NCI-H1694 (cell line): ENCODE results near the gene TCERG1L.

Experiments
- DNase-seq: peaks from one replicate; lab custom pipeline; 2025; lab: John Stamatoyannopoulos, UW

The TCERG1L gene

GRCh38 chr10:131316321-131317075 is 5.0 kb upstream of the TCERG1L start:
- no peak for DNase-seq

GRCh38 chr10:131315344-131315743 is 3.8 kb upstream of the TCERG1L start:
- no peak for DNase-seq

- DNase-seq: no peak
Measured at GRCh38 chr10:131314799-131315198, 3.3 kb upstream of the TCERG1L start.

GRCh38 chr10:131314148-131314547 is 2.6 kb upstream of the TCERG1L start:
- no peak for DNase-seq

- no peak for DNase-seq
Measured at GRCh38 chr10:131313377-131313776, 1.9 kb upstream of the TCERG1L start.

GRCh38 chr10:131312478-131312836 is 936 bp upstream of the TCERG1L start:
- peak; percentile 2 for DNase-seq

- DNase-seq: no peak
Measured at GRCh38 chr10:131311402-131311660, 190 bp downstream of the TCERG1L start.

GRCh38 chr10:131310551-131311401 is 745 bp downstream of the TCERG1L start:
- no peak for DNase-seq

GRCh38 chr10:131310142-131310541 is 1.4 kb downstream of the TCERG1L start:
- DNase-seq: no peak

- no peak for DNase-seq
Measured at GRCh38 chr10:131300508-131300907, 11.0 kb downstream of the TCERG1L start.

- no peak for DNase-seq
Measured at GRCh38 chr10:131290781-131291180, 20.7 kb downstream of the TCERG1L start.

GRCh38 chr10:131288648-131289047 is 22.9 kb downstream of the TCERG1L start:
- DNase-seq: no peak

- DNase-seq: no peak
Measured at GRCh38 chr10:131282961-131283360, 28.6 kb downstream of the TCERG1L start.

GRCh38 chr10:131280101-131280500 is 31.4 kb downstream of the TCERG1L start:
- no peak for DNase-seq

GRCh38 chr10:131279516-131279915 is 32.0 kb downstream of the TCERG1L start:
- DNase-seq: no peak

- DNase-seq: no peak
Measured at GRCh38 chr10:131277969-131278368, 33.6 kb downstream of the TCERG1L start.

GRCh38 chr10:131277278-131277677 is 34.2 kb downstream of the TCERG1L start:
- no peak for DNase-seq

- no peak for DNase-seq
Measured at GRCh38 chr10:131275691-131276090, 35.8 kb downstream of the TCERG1L start.

- DNase-seq: no peak
Measured at GRCh38 chr10:131274883-131275282, 36.6 kb downstream of the TCERG1L start.

GRCh38 chr10:131274133-131274880 is 37.2 kb downstream of the TCERG1L start:
- DNase-seq: no peak

GRCh38 chr10:131273476-131273875 is 38.0 kb downstream of the TCERG1L start:
- no peak for DNase-seq

- no peak for DNase-seq
Measured at GRCh38 chr10:131272897-131273451, 38.5 kb downstream of the TCERG1L start.

- DNase-seq: no peak
Measured at GRCh38 chr10:131271966-131272365, 39.6 kb downstream of the TCERG1L start.
